Measurements from ENCODE around the gene GPR32.
"Not testable (repeated sequence)": the region's sequence is repeated elsewhere in the genome, so short reads cannot be mapped to it uniquely, and the experiment has no call there.

Gene GPR32

DNA sequence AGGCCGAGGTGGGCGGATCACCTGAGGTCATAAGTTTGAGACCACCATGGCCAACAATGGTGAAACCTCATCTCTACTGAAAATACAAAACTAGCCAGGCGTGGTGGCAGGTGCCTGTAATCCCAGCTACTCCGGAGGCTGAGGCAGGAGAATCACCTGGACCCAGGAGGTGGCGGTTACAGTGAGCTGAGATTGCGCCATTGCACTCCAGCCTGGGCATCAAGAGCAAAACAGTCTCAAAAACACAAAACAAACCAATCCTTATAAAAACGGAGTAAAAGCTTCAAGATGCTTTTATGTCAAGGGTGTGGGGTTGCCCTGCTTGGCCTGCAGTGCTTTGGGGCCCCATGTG lies 27.1 kb downstream of the GPR32 start:
- Mint-ChIP-seq H3K4me3 (no peak overlapping the region), H3K4me1 (ENCODE audit: low read depth) (peaks cover 13% of the 10 kb centered on the region), H3K27ac (no peak overlapping the region), H3K36me3 (ENCODE audit: low read depth) (peaks cover 13% of the 10 kb centered on the region), H3K9me3 (no peaks in the 10 kb centered on the region), H3K27me3 (ENCODE audit: low read depth) (no peaks in the 10 kb centered on the region)

GRCh38 chr19:50797781-50798658 lies 27.8 kb downstream of the GPR32 start:
- H3K4me3 Mint-ChIP-seq, result no peak overlapping the region
- H3K27ac Mint-ChIP-seq, result no peak overlapping the region
- H3K27me3 Mint-ChIP-seq (ENCODE audit: low read depth), result no peaks in the 10 kb centered on the region
- H3K9me3 Mint-ChIP-seq, result no peaks in the 10 kb centered on the region
- H3K36me3 Mint-ChIP-seq (ENCODE audit: low read depth), result peaks cover 16% of the 10 kb centered on the region
- H3K4me1 Mint-ChIP-seq (ENCODE audit: low read depth), result peaks cover 18% of the 10 kb centered on the region

DNA sequence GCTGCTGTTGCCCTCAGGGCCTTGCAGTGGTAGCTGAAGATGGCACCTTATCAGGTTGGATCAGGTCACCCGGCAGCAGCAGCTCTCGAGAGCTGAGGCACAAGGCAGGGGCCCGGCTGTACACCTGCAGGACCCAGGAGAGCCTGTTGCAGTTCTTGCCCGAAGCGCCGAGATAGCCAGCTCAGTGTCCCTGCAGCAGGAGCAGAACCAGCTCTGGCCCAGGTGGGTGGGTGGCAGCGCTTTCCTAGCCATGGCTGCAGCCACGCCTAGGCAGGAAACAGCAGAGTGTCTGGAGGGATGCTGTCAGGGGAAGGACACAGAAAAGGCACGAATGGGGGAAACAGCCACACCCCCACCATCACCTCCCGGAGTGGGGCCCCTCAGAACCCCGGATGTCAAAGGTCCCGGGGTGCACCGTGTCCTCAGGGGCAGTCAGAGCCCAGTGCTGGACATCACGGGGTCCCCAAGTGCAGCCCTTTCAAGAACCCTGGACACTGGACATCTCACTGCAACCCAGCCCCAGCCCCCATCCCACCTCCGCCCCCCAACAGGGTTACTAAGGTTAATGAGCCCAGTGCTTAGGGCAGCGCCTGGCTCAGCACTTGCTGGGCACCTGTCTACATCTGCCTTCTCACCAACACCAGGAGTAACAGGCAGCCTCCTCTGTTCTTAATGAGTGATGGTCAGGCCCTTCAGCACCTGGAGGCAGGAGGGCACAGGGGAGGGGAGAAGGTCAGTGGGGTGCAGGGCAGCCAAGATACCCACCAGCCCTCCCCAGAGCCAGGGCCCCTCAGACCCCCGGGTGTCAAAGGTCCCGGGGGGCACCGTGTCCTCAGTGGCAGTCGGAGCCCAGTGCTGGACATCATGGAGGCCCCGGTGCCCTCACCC lies 28.6 kb downstream of the GPR32 start:
- Mint-ChIP-seq H3K9me3 (no peaks in the 10 kb centered on the region), H3K4me3 (no peak overlapping the region), H3K27ac (no peak overlapping the region), H3K27me3 (ENCODE audit: low read depth) (no peaks in the 10 kb centered on the region), H3K4me1 (ENCODE audit: low read depth) (peaks cover 25% of the 10 kb centered on the region), H3K36me3 (ENCODE audit: low read depth) (peaks cover 16% of the 10 kb centered on the region)

DNA sequence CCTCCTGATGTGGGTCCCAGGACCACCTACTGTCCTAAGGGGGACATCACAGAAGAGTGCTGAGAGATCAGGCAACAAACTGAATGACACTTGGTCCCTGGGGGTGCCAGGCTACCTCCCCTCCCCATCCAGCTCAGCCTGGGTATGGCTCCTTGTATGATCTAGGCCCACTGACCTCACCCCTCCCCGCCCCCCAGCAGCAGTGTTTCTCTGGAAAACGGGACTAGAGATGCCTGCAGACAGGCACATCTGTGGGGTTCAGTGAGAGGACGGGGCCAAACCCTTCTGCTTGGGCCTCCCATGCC lies 29.2 kb downstream of the GPR32 start:
- no peak overlapping the region for H3K27ac Mint-ChIP-seq
- no peak overlapping the region for H3K4me3 Mint-ChIP-seq
- H3K27me3 Mint-ChIP-seq (ENCODE audit: low read depth), result no peaks in the 10 kb centered on the region
- peaks cover 23% of the 10 kb centered on the region for H3K4me1 Mint-ChIP-seq (ENCODE audit: low read depth)
- H3K36me3 Mint-ChIP-seq (ENCODE audit: low read depth), result peaks cover 18% of the 10 kb centered on the region
- no peaks in the 10 kb centered on the region for H3K9me3 Mint-ChIP-seq

DNA sequence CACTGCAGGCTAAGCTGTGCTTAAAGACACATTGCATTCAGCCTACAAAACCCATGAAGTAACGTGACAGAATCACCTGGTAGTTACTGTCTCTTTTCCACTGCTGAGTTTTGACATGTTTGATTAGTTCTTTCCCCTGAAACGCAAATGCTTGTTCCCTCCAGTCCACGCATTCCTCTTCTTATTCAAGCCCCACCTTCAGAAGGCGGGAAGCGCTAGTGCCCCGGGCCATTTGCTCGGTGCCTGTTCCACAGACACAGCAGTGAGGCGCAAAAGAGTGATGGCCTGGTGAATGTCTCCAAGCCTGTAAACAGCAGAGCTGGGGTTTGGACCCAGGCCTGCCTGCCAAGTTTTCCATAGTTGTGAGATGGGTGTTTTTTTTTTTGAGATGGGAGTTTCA lies 30.8 kb downstream of the GPR32 start:
- peaks cover 18% of the 10 kb centered on the region for H3K36me3 Mint-ChIP-seq (ENCODE audit: low read depth)
- no peaks in the 10 kb centered on the region for H3K27me3 Mint-ChIP-seq (ENCODE audit: low read depth)
- H3K27ac Mint-ChIP-seq, result no peak overlapping the region
- no peaks in the 10 kb centered on the region for H3K9me3 Mint-ChIP-seq
- peaks cover 30% of the 10 kb centered on the region for H3K4me1 Mint-ChIP-seq (ENCODE audit: low read depth)
- H3K4me3 Mint-ChIP-seq, result no peak overlapping the region

GRCh38 chr19:50803633-50804419 lies 33.6 kb downstream of the GPR32 start:
- Mint-ChIP-seq H3K36me3 (ENCODE audit: low read depth) (peaks cover 13% of the 10 kb centered on the region), H3K4me3 (peak overlapping the region; percentile 96), H3K9me3 (no peaks in the 10 kb centered on the region), H3K27ac (peak overlapping the region; percentile 97), H3K4me1 (ENCODE audit: low read depth) (peaks cover 32% of the 10 kb centered on the region), H3K27me3 (ENCODE audit: low read depth) (no peaks in the 10 kb centered on the region)

- Mint-ChIP-seq H3K4me3 (peak overlapping the region; percentile 96), H3K4me1 (ENCODE audit: low read depth) (peaks cover 32% of the 10 kb centered on the region), H3K27ac (peak overlapping the region; percentile 97), H3K36me3 (ENCODE audit: low read depth) (peaks cover 13% of the 10 kb centered on the region), H3K9me3 (no peaks in the 10 kb centered on the region), H3K27me3 (ENCODE audit: low read depth) (no peaks in the 10 kb centered on the region)
These were observed 34.4 kb downstream of the GPR32 start for GRCh38 chr19:50804420-50805272.

DNA sequence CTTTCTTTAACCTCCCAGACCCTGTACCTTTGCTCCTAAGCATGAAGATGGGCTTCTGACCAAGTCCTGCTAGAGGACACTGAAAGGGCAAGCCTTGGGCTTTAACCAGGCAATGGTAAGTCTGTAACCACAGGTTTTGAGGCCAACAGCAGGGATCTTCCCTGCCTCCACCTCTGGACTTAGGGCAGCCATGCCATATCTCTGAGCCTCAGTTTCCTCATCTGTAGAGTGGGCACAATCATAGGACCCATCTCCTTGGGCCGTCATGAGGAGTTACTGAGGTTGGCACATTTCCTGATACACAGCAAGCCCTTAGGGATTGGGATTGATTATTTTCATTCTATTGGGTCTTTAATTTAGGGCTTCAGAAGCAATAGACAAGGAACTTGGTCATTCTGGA lies 38.6 kb downstream of the GPR32 start:
- Mint-ChIP-seq H3K27ac (no peak overlapping the region), H3K27me3 (ENCODE audit: low read depth) (peaks cover 5% of the 10 kb centered on the region), H3K9me3 (no peaks in the 10 kb centered on the region), H3K4me3 (no peak overlapping the region), H3K4me1 (ENCODE audit: low read depth) (peaks cover 13% of the 10 kb centered on the region), H3K36me3 (ENCODE audit: low read depth) (peaks cover 2% of the 10 kb centered on the region)

DNA sequence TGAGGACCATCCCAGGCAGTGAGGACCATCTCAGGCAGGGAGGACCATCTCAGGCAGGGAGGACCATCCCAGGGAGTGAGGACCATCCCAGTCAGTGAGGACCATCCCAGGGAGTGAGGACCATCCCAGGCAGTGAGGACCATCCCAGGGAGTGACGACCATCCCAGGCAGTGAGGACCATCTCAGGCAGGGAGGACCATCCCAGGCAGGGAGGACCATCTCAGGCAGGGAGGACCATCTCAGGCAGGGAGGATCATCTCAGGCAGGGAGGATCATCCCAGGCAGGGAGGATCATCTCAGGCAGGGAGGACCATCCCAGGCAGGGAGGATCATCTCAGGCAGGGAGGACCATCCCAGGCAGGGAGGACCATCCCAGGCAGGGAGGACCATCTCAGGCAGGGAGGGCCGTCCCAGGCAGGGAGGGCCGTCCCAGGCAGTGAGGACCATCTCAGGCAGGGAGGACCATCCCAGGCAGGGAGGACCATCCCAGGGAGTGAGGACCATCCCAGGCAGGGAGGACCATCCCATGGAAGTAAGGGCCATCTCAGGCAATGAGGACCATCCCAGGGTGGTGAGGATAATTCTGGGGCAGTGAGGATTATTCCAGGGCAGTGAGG lies 41.5 kb downstream of the GPR32 start:
- not testable (repeated sequence) for H3K36me3 Mint-ChIP-seq (ENCODE audit: low read depth); H3K4me1 Mint-ChIP-seq (ENCODE audit: low read depth); H3K27ac Mint-ChIP-seq; H3K4me3 Mint-ChIP-seq; H3K9me3 Mint-ChIP-seq
- peaks cover 19% of the 10 kb centered on the region for H3K27me3 Mint-ChIP-seq (ENCODE audit: low read depth)

DNA sequence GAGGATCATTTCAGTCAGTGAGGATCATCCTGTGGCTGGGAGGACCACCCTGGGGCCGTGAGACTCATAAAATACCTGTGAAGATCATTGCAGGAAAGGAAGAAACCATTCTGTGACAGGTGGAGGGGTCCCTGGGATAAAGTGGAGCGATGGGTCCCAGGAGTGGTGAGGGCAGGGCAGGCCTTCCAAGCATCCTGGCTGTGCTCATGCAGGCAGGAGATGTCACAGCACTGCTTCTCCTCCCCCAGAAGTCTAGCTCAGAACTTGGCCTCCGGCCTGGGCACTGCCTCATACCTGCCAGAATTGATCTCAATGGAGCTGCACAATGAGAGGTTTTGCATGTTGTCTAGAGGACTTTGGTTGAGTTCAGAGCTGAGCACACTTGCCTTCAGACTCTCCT lies 42.2 kb downstream of the GPR32 start:
- Mint-ChIP-seq H3K4me1 (ENCODE audit: low read depth) (peaks cover 6% of the 10 kb centered on the region), H3K27ac (no peak overlapping the region), H3K36me3 (ENCODE audit: low read depth) (no peaks in the 10 kb centered on the region), H3K4me3 (no peak overlapping the region), H3K9me3 (no peaks in the 10 kb centered on the region), H3K27me3 (ENCODE audit: low read depth) (peaks cover 19% of the 10 kb centered on the region)

DNA sequence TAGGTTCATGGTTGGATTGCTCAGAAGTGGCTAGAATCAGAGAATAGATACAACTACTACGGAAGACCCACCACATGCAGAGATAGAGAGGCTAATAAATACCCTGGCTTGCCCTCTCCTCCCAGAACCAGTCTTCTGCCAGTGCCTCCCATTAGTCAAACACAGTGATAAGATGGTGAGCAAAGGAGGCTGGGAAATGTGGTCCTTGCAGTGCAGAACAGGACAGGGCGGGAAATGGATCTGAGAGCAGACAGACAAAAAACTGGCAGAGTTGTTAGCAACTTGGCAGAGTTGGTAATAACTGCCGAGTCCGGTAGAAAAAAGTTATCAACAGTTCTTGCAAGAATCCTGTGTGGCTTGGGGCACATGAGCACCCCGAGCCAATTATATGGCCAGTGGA lies 44.6 kb downstream of the GPR32 start:
- Mint-ChIP-seq H3K36me3 (ENCODE audit: low read depth) (no peaks in the 10 kb centered on the region), H3K27me3 (ENCODE audit: low read depth) (peaks cover 30% of the 10 kb centered on the region), H3K27ac (no peak overlapping the region)

GRCh38 chr19:50815439-50815838 lies 45.2 kb downstream of the GPR32 start:
- Mint-ChIP-seq H3K27me3 (ENCODE audit: low read depth) (peaks cover 35% of the 10 kb centered on the region), H3K4me1 (ENCODE audit: low read depth) (peaks cover 19% of the 10 kb centered on the region)

More for the DNA sequence above, 44.6 kb downstream of the GPR32 start:
- Mint-ChIP-seq H3K4me1 (ENCODE audit: low read depth) (peaks cover 13% of the 10 kb centered on the region), H3K9me3 (no peaks in the 10 kb centered on the region), H3K4me3 (no peak overlapping the region)

DNA sequence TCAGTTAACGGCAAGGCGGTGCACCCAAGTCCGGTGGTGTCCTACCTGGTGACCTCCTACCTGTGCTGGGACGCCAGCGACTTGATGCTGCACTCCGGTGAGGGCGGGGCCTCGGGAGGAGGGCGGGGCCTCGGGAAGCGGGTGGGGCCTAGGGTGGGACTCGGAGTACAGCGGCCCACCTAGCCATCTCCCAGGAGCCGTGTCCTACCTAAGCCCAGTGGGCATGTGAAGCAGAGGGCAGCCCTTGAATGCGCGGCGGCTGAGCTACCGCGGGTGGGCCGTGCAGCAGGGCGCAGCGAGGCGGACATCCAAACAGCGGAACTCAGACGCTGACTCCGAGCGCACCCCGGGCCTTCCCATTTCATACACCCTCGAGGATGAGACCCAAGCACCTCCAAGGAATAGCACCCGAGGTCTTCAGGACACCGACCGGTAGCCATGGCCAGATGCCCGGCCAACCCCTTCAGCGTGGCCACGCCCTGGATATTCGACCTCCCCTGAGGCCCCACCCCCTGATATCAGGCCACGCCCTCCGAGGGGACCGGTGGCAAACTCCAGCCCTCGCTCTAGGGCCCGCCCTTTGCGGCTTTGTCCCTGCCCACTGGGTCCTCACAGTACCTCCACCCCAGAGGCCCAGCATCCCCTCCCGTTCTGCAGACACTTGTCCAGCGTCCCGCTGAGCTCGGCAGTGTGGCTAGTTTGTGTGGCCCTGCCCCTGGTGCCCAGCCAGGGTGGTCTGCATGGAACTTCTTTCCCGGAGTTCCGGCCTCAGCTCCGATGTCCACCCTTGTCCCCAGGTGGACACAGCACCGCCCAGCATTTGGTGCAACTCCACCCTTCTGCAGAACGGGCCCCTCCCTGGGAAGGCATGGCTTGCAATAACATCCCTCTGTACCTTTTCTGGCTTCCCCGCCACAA lies 47.9 kb downstream of the GPR32 start:
- H3K4me3 Mint-ChIP-seq, result peak overlapping the region; percentile 84
- H3K27me3 Mint-ChIP-seq (ENCODE audit: low read depth), result peaks cover 51% of the 10 kb centered on the region
- peaks cover 26% of the 10 kb centered on the region for H3K4me1 Mint-ChIP-seq (ENCODE audit: low read depth)
- H3K36me3 Mint-ChIP-seq (ENCODE audit: low read depth), result no peaks in the 10 kb centered on the region
- H3K9me3 Mint-ChIP-seq, result no peaks in the 10 kb centered on the region
- no peak overlapping the region for H3K27ac Mint-ChIP-seq

More at GRCh38 chr19:50815439-50815838, 45.2 kb downstream of the GPR32 start:
- no peak overlapping the region for H3K27ac Mint-ChIP-seq
- no peaks in the 10 kb centered on the region for H3K36me3 Mint-ChIP-seq (ENCODE audit: low read depth)
- no peak overlapping the region for H3K4me3 Mint-ChIP-seq
- no peaks in the 10 kb centered on the region for H3K9me3 Mint-ChIP-seq

All from T-helper 1 cell treated with Interleukin-12 subunit alpha and Interleukin-12 subunit beta and Interleukin-4 antibody, amounts not matched to agents 30 μg/mL and 1 μg/mL, for 36 hours (primary cell).